K562 (cell line): ENCODE data around the gene COL13A1. TPM values are rescaled to one million over a fixed set of nuclear protein-coding genes. Genes with fewer than 3 reads are reported as not detected.

Source experiments
- ATAC-seq: fragments of 200-7000 bp; cut with Tn5 transposase; 3 replicates; pipeline ENCODE4 v1.9.1; 2020; ENCODE audit warnings: moderate library complexity
- BruUV-seq: library from RNA; stranded (reverse); fragments of 400-500 nt; replicated peaks from 2 replicates; lab custom pipeline; 2021; lab: Mats Ljungman, UMichigan
- CTCF ChIA-PET: fragments of 300-600 bp; formaldehyde crosslinking; extraction: SDS; loops from one replicate; lab custom pipeline; 2021; ENCODE audit warnings: low intra/inter-chr PET ratio; lab: Yijun Ruan, JAX
- POLR2A ChIA-PET: fragments of 300-600, 350-650 bp; sonication (Branson Sonifier 250); formaldehyde crosslinking; extraction: SDS; loops from one replicate; lab custom pipeline; 2021; ENCODE audit warnings: antibody characterized with exemption, inconsistent platforms; lab: Yijun Ruan, JAX
- DNase-seq, 4 experiments: peaks; one replicate each; pipeline versions ENCODE4 v3.0.0 to v3.0.0-alpha.2; 2011 to 2018; ENCODE audit warnings: low spot score in 3 of 4, mixed read lengths in 3 of 4; ENCODE audit errors: extremely low read depth in 1 of 4
- FAIRE-seq: peaks from 2 replicates; lab custom pipeline; 2011; peaks lifted over from hg19 to GRCh38; lab: Jason Lieb, UNC
- H2AFZ ChIP-seq: 2 replicates; pipeline ENCODE4 v1.6.0; 2011; ENCODE audit warnings: low read depth, low read length, control low read depth, inconsistent platforms
- H3K27ac ChIP-seq: fragments of 200-600 bp; 3 replicates; pipeline ENCODE4 v1.8.0; 2011; ENCODE audit warnings: low read depth, mild to moderate bottlenecking, control low read depth, inconsistent platforms, low read length, moderate library complexity, mixed read lengths; ENCODE audit errors: extremely low read depth
- H3K27me3 ChIP-seq, 2 experiments: fragments of 300-600 bp in 1 of 2; 2 replicates in 1 of 2; 3 replicates in 1 of 2; pipeline versions ENCODE4 v1.6.0 to v1.8.0; 2011; ENCODE audit warnings: inconsistent platforms in 2 of 2, low read length in 2 of 2, mild to moderate bottlenecking in 1 of 2, mixed read lengths in 1 of 2, moderate library complexity in 1 of 2; ENCODE audit not compliant: control insufficient read depth in 2 of 2, insufficient read depth in 2 of 2
- H3K36me3 ChIP-seq: fragments of 300-600 bp; 3 replicates; pipeline ENCODE4 v1.8.0; 2011; ENCODE audit warnings: mild to moderate bottlenecking, low read length, inconsistent platforms; ENCODE audit not compliant: control insufficient read depth, insufficient read depth
- H3K4me1 ChIP-seq, 2 experiments: fragments of 200-600 bp in 1 of 2; replicated peaks in 1 of 2; 2 replicates in 1 of 2; 3 replicates in 1 of 2; pipeline versions ENCODE4 v1.5.1 to v1.8.0; 2011; ENCODE audit warnings: inconsistent platforms in 2 of 2, low read length in 2 of 2, mild to moderate bottlenecking in 1 of 2, mixed read lengths in 1 of 2, moderate library complexity in 1 of 2; ENCODE audit not compliant: control insufficient read depth in 2 of 2, insufficient read depth in 2 of 2
- H3K4me2 ChIP-seq: 2 replicates; pipeline ENCODE4 v1.6.1; 2011; ENCODE audit warnings: low read length, control low read depth, inconsistent platforms, mixed read lengths; ENCODE audit not compliant: insufficient read depth
- H3K4me3 ChIP-seq: fragments of 200-600 bp; sonication (generic), shearing (Covaris generic); 2 replicates; pipeline ENCODE4 v1.5.1; 2016; ENCODE audit warnings: control low read depth, inconsistent platforms
- H3K79me2 ChIP-seq: fragments of 200-600 bp; 3 replicates; pipeline ENCODE4 v1.8.0; 2011; ENCODE audit warnings: low read length, inconsistent platforms; ENCODE audit not compliant: control insufficient read depth, insufficient read depth
- H3K9ac ChIP-seq, 2 experiments: 2 replicates each; pipeline versions ENCODE4 v1.6.0 to v1.6.1; 2011; ENCODE audit warnings: low read depth in 2 of 2, low read length in 2 of 2, control low read depth in 1 of 2, inconsistent platforms in 1 of 2, mild to moderate bottlenecking in 1 of 2, mixed read lengths in 1 of 2; ENCODE audit not compliant: insufficient read depth in 1 of 2
- H3K9me1 ChIP-seq: one replicate; pipeline ENCODE4 v1.6.0; 2011; ENCODE audit warnings: inconsistent platforms, mild to moderate bottlenecking, low read length, moderate library complexity; ENCODE audit not compliant: control insufficient read depth, insufficient read depth
- H3K9me3 ChIP-seq: replicated peaks from 2 replicates; pipeline ENCODE4 v1.5.1; 2011; ENCODE audit warnings: low read depth, low read length, inconsistent platforms; ENCODE audit not compliant: control insufficient read depth, insufficient read depth
- H4K20me1 ChIP-seq: replicated peaks from 2 replicates; pipeline ENCODE4 v1.6.1; 2011; ENCODE audit warnings: low read length, inconsistent platforms, mixed read lengths; ENCODE audit not compliant: control insufficient read depth, insufficient read depth
- FOXA1 ChIP-seq: fragments of 450-650 bp; IDR thresholded peaks from 2 replicates; pipeline ENCODE4 v1.6.1; 2016; ENCODE audit warnings: mild to moderate bottlenecking, borderline replicate concordance
- KLF16 ChIP-seq: IDR thresholded peaks from 2 replicates; pipeline ENCODE4 v1.6.1; 2016; ENCODE audit warnings: antibody characterized with exemption
- NR3C1 ChIP-seq: sonication (generic); formaldehyde crosslinking; IDR thresholded peaks from 2 replicates; pipeline ENCODE4 v1.8.1; 2022; ENCODE audit warnings: missing genetic modification reagents
- PKNOX1 ChIP-seq: fragments of 450-650 bp; IDR thresholded peaks from 2 replicates; pipeline ENCODE4 v1.6.1; 2016
- PPARD ChIP-seq: fragments of 250-450 bp; sonication (Bioruptor Pico); IDR thresholded peaks from 2 replicates; pipeline ENCODE4 v1.8.0; 2022; ENCODE audit warnings: inconsistent platforms, mild to moderate bottlenecking, moderate library complexity
- STAT5A ChIP-seq: IDR thresholded peaks from 2 replicates; pipeline ENCODE4 v1.6.1; 2012; ENCODE audit warnings: low read length, inconsistent platforms, borderline replicate concordance
- TBL1XR1 ChIP-seq, 2 experiments: IDR thresholded peaks; 2 replicates each; pipeline ENCODE4 v1.6.1; 2012; ENCODE audit warnings: improper control_type of control experiment in 2 of 2, low read length in 2 of 2, mild to moderate bottlenecking in 1 of 2
- WGBS: fragments of 100-300 bp; shearing (Covaris generic); methylation state at CpG from one replicate; pipeline ENCODE4 v1.1.6; 2016; ENCODE audit warnings: low coverage, mixed read lengths; ENCODE audit not compliant: insufficient coverage; ENCODE audit errors: missing lambda C conversion rate; 5-methylcytosine and 5-hydroxymethylcytosine counted together
- in situ Hi-C: fragments of 300-500 bp; cut with MboI; formaldehyde crosslinking; loops from 4 replicates; pipeline ENCODE4 v1.15.0; 2018; ENCODE audit warnings: inconsistent platforms, mixed read lengths
- intact Hi-C: fragments of 100-400 bp; cut with micrococcal nuclease; formaldehyde crosslinking; loops from 2 replicates; pipeline ENCODE4 v1.14.2; 2022
- polyA plus RNA-seq, 8 experiments: library from polyadenylated mRNA; depleted of rRNA in 4 of 8; stranded (reverse) in 5 of 8; unstranded in 3 of 8; fragments of >200 nt; fragmentation: Nextera tagmentation in 2 of 8; fragmentation: Illumina TruSeq in 1 of 8; extraction: Ambion mirVana in 2 of 8; extraction: Trizol in 1 of 8; gene quantifications; 2 replicates each; pipeline versions ENCODE4 v1.2.1 to v1.2.3, GENCODE V29; 2011 to 2014; ENCODE audit warnings: inconsistent platforms in 1 of 8, missing spikeins in 1 of 8
- total RNA-seq, 7 experiments: library from RNA; depleted of rRNA in 6 of 7; stranded (reverse); fragments of >200 nt in 6 of 7; fragmentation: Illumina TruSeq in 2 of 7; extraction: Trizol in 2 of 7; gene quantifications; 2 replicates each; pipeline versions ENCODE4 v1.2.1 to v1.2.3, GENCODE V29; 2011 to 2021; ENCODE audit warnings: low replicate concordance in 1 of 7
- TF ChIP-seq, protein P1 (sequence below): fragments of 450-650 bp; IDR thresholded peaks from 2 replicates; pipeline ENCODE4 v1.6.1; 2014; ENCODE audit warnings: low read depth, mild to moderate bottlenecking, moderate library complexity, borderline replicate concordance
- TF ChIP-seq, protein P2 (sequence below): sonication (generic); formaldehyde crosslinking; IDR thresholded peaks from 2 replicates; pipeline ENCODE4 v1.8.0; 2023; ENCODE audit warnings: missing genetic modification reagents, mild to moderate bottlenecking, borderline replicate concordance

The COL13A1 gene
- total and polyA plus RNA-seq, 9 of the 15 experiments (the other 6 are each of a cell fraction or from before 2014, with no cell fraction given) = not detected

DNA sequence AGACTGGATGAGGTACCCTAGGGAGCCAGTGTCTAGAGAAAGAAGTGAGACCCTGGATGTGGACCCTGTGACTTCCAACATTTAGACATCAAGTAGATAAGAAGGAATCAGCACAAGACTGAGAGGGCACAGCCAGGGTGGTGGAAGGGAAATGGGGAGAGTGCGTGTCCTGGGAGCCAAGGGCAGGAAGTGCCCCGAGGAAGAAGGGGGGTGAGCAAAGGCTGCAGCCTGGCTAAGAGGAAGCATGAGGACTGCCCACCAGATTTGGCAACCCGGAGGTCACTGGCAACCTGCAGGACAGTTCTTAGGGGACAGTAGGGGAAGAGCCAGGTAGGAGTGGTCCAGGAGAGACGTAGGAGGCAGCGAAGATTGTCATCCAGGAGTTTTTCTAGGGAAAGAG is 14.8 kb downstream of the COL13A1 start:
- H2AFZ ChIP-seq = no peak overlapping the region
- H3K27ac ChIP-seq = no peak overlapping the region
- no peaks in the 10 kb centered on the region for H3K79me2 ChIP-seq
- ATAC-seq (no peak), DNase-seq (no peak), FAIRE-seq (no peak)
- no peak for TF ChIP-seq KLF16
- TF ChIP-seq PKNOX1 = no peak
- no peak for TF ChIP-seq NR3C1 (CRISPR knock-in tag)
- no peak for TF ChIP-seq FOXA1
- TF ChIP-seq, protein P1, sequence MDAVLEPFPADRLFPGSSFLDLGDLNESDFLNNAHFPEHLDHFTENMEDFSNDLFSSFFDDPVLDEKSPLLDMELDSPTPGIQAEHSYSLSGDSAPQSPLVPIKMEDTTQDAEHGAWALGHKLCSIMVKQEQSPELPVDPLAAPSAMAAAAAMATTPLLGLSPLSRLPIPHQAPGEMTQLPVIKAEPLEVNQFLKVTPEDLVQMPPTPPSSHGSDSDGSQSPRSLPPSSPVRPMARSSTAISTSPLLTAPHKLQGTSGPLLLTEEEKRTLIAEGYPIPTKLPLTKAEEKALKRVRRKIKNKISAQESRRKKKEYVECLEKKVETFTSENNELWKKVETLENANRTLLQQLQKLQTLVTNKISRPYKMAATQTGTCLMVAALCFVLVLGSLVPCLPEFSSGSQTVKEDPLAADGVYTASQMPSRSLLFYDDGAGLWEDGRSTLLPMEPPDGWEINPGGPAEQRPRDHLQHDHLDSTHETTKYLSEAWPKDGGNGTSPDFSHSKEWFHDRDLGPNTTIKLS = no peak
- TF ChIP-seq PPARD (CRISPR knock-in tag) = no peak
- no peak for TF ChIP-seq STAT5A
- TF ChIP-seq, protein P2, sequence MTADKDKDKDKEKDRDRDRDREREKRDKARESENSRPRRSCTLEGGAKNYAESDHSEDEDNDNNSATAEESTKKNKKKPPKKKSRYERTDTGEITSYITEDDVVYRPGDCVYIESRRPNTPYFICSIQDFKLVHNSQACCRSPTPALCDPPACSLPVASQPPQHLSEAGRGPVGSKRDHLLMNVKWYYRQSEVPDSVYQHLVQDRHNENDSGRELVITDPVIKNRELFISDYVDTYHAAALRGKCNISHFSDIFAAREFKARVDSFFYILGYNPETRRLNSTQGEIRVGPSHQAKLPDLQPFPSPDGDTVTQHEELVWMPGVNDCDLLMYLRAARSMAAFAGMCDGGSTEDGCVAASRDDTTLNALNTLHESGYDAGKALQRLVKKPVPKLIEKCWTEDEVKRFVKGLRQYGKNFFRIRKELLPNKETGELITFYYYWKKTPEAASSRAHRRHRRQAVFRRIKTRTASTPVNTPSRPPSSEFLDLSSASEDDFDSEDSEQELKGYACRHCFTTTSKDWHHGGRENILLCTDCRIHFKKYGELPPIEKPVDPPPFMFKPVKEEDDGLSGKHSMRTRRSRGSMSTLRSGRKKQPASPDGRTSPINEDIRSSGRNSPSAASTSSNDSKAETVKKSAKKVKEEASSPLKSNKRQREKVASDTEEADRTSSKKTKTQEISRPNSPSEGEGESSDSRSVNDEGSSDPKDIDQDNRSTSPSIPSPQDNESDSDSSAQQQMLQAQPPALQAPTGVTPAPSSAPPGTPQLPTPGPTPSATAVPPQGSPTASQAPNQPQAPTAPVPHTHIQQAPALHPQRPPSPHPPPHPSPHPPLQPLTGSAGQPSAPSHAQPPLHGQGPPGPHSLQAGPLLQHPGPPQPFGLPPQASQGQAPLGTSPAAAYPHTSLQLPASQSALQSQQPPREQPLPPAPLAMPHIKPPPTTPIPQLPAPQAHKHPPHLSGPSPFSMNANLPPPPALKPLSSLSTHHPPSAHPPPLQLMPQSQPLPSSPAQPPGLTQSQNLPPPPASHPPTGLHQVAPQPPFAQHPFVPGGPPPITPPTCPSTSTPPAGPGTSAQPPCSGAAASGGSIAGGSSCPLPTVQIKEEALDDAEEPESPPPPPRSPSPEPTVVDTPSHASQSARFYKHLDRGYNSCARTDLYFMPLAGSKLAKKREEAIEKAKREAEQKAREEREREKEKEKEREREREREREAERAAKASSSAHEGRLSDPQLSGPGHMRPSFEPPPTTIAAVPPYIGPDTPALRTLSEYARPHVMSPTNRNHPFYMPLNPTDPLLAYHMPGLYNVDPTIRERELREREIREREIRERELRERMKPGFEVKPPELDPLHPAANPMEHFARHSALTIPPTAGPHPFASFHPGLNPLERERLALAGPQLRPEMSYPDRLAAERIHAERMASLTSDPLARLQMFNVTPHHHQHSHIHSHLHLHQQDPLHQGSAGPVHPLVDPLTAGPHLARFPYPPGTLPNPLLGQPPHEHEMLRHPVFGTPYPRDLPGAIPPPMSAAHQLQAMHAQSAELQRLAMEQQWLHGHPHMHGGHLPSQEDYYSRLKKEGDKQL (CRISPR knock-in tag) = no peak
- no peak for TF ChIP-seq TBL1XR1 (IDR thresholded peaks at IDR 0.05; ENCODE audit: low read length in 2 of 2)
- H3K4me2 ChIP-seq = no peak overlapping the region
- ChIA-PET POLR2A (interaction anchor here (1.0 kb wide), 1 partner anchor 41 kb away, joined by 3 read pairs; no protein-coding TSS in a partner anchor), CTCF (no interaction called here)
- H3K9me1 ChIP-seq = peaks cover 5% of the 10 kb centered on the region
- H4K20me1 ChIP-seq = peaks cover 5% of the 10 kb centered on the region; the same call in 1 of the 2 replicates
- peaks cover 0 to 27% of the 10 kb centered on the region in 2 experiments; a peak in 3 of 5 replicates for H3K27me3 ChIP-seq
- in situ Hi-C loops = no loop called here
- intact Hi-C loops = no loop called here
- no peaks in the 10 kb centered on the region for H3K36me3 ChIP-seq
- H3K4me3 ChIP-seq = no peak overlapping the region
- no TSS peak for BruUV-seq
- H3K9ac ChIP-seq = no peak overlapping the region
- H3K4me1 ChIP-seq = no peaks in the 10 kb centered on the region
- no peaks in the 10 kb centered on the region for H3K9me3 ChIP-seq
- WGBS = 2% methylated on average over 5 of the region's 5 CpGs
